Hippocampal formation (tissue), 2 donors: ENCODE data around the gene OSR1.
"Not testable (repeated sequence)": the region's sequence is repeated elsewhere in the genome, so short reads cannot be mapped to it uniquely, and the experiment has no call there.

ENCODE experiments used
- DNase-seq, 2 donors: peaks; one replicate each; lab custom pipeline; 2025; lab: John Stamatoyannopoulos, UW

Gene OSR1

GRCh38 chr2:19358242-19359020 is at the start of gene OSR1:
OSR1 (minus strand) TSS chr2:19358623; CDS start chr2:19353805, 4,818 bp downstream.
- DNase-seq = no peak

- no peak for DNase-seq
Observed at GRCh38 chr2:19403785-19404184, 45.4 kb upstream of the OSR1 start.

- no peak for DNase-seq
Observed at GRCh38 chr2:19392191-19392590, 33.8 kb upstream of the OSR1 start.

GRCh38 chr2:19389469-19389868 is 31.0 kb upstream of the OSR1 start:
- DNase-seq = not testable (repeated sequence)

GRCh38 chr2:19380532-19380931 is 22.1 kb upstream of the OSR1 start:
- no peak for DNase-seq

- no peak for DNase-seq
Observed at GRCh38 chr2:19378939-19379338, 20.5 kb upstream of the OSR1 start.

- no peak for DNase-seq
Observed at GRCh38 chr2:19377717-19378116, 19.3 kb upstream of the OSR1 start.

- no peak for DNase-seq
Observed at GRCh38 chr2:19373352-19373751, 14.9 kb upstream of the OSR1 start.

GRCh38 chr2:19371996-19372582 is 13.7 kb upstream of the OSR1 start:
- no peak for DNase-seq

GRCh38 chr2:19369341-19369955 is 11.0 kb upstream of the OSR1 start:
- DNase-seq = no peak

GRCh38 chr2:19368760-19369159 is 10.3 kb upstream of the OSR1 start:
- no peak for DNase-seq

GRCh38 chr2:19367326-19367725 is 8.9 kb upstream of the OSR1 start:
- no peak for DNase-seq

- DNase-seq = no peak
Observed at GRCh38 chr2:19365126-19365525, 6.7 kb upstream of the OSR1 start.

- no peak for DNase-seq
Observed at GRCh38 chr2:19364014-19364413, 5.6 kb upstream of the OSR1 start.

- DNase-seq = no peak
Observed at GRCh38 chr2:19363474-19363778, 5.0 kb upstream of the OSR1 start.

GRCh38 chr2:19362755-19363473 is 4.5 kb upstream of the OSR1 start:
- DNase-seq = peak; percentile 44 to 59

GRCh38 chr2:19362094-19362754 is 3.8 kb upstream of the OSR1 start:
- DNase-seq = no peak

- no peak for DNase-seq
Observed at GRCh38 chr2:19361325-19361990, 3.0 kb upstream of the OSR1 start.

GRCh38 chr2:19360966-19361321 is 2.5 kb upstream of the OSR1 start:
- DNase-seq = no peak

GRCh38 chr2:19360266-19360965 is 2.0 kb upstream of the OSR1 start:
- no peak for DNase-seq

GRCh38 chr2:19359456-19359855 is 1.0 kb upstream of the OSR1 start:
- DNase-seq = no peak
